Endothelial cell of umbilical vein (primary cell): ENCODE measurements around the gene MARF1. TPM values are rescaled to one million over a fixed set of nuclear protein-coding genes. Genes with fewer than 3 reads are reported as not detected.
"Not testable (repeated sequence)": the region's sequence is repeated elsewhere in the genome, so short reads cannot be mapped to it uniquely, and the experiment has no call there.

ENCODE experiments used
- Bru-seq: library from RNA; stranded (reverse); fragments of 400-500 nt; gene quantifications from one replicate; lab custom pipeline; 2021; lab: Mats Ljungman, UMichigan
- BruChase-seq, 2 experiments: library from RNA; stranded (reverse); fragments of 400-500 nt; gene quantifications; one replicate each; lab custom pipeline; 2021; lab: Mats Ljungman, UMichigan
- BruUV-seq: library from RNA; stranded (reverse); fragments of 400-500 nt; replicated peaks from 2 replicates; lab custom pipeline; 2021; lab: Mats Ljungman, UMichigan
- CTCF ChIA-PET: fragments of 300-600, 350-600 bp; sonication (Branson Sonifier 250); formaldehyde crosslinking; loops from one replicate; lab custom pipeline; 2021; ENCODE audit warnings: antibody characterized with exemption, inconsistent platforms; lab: Charles Lee
- POLR2A ChIA-PET: fragments of 300-600, 350-600 bp; sonication (Branson Sonifier 250); formaldehyde crosslinking; loops from one replicate; lab custom pipeline; 2021; ENCODE audit warnings: antibody characterized with exemption, inconsistent platforms; lab: Charles Lee
- DNase-seq: peaks from one replicate; pipeline ENCODE4 v3.0.0-alpha.2; 2011; ENCODE audit warnings: low read depth, low spot score
- FAIRE-seq: peaks from 2 replicates; lab custom pipeline; 2011; peaks lifted over from hg19 to GRCh38; lab: Jason Lieb, UNC
- H2AFZ ChIP-seq: 2 replicates; pipeline ENCODE4 v1.6.0; 2012; ENCODE audit warnings: low read depth, low read length, control low read depth, inconsistent platforms
- H3K27ac ChIP-seq: 2 replicates; pipeline ENCODE4 v1.5.1; 2011; ENCODE audit warnings: low read depth, mild to moderate bottlenecking, control low read depth, low read length, moderate library complexity; ENCODE audit not compliant: insufficient read depth
- H3K27me3 ChIP-seq, 2 experiments: 2 replicates each; pipeline versions ENCODE4 v1.6.0 to v1.6.1; 2011; ENCODE audit warnings: low read length in 2 of 2, mixed read lengths in 1 of 2; ENCODE audit not compliant: control insufficient read depth in 2 of 2, insufficient read depth in 2 of 2
- H3K36me3 ChIP-seq, 2 experiments: 2 replicates in 1 of 2; 3 replicates in 1 of 2; pipeline ENCODE4 v1.5.1; 2011; ENCODE audit warnings: low read length in 2 of 2, mild to moderate bottlenecking in 1 of 2, moderate library complexity in 1 of 2; ENCODE audit not compliant: control insufficient read depth in 2 of 2, insufficient read depth in 2 of 2; ENCODE audit errors: extremely low read depth in 1 of 2
- H3K4me1 ChIP-seq: 3 replicates; pipeline ENCODE4 v1.5.1; 2011; ENCODE audit warnings: mild to moderate bottlenecking, low read length; ENCODE audit not compliant: control insufficient read depth, insufficient read depth; ENCODE audit errors: extremely low read depth
- H3K4me2 ChIP-seq: 2 replicates; pipeline ENCODE4 v1.6.1; 2011; ENCODE audit warnings: low read length, control low read depth, mixed read lengths; ENCODE audit not compliant: insufficient read depth
- H3K4me3 ChIP-seq, 3 experiments: fragments of 200-600 bp in 1 of 3; sonication (generic), shearing (Covaris generic) in 1 of 3; replicated peaks in 1 of 3; 2 replicates each; pipeline ENCODE4 v1.5.1; 2011 to 2016; ENCODE audit warnings: control low read depth in 3 of 3, low read length in 3 of 3, mild to moderate bottlenecking in 2 of 3, inconsistent platforms in 1 of 3, low read depth in 1 of 3, moderate library complexity in 1 of 3; ENCODE audit not compliant: insufficient read depth in 1 of 3
- H3K79me2 ChIP-seq: 2 replicates; pipeline ENCODE4 v1.6.0; 2012; ENCODE audit warnings: low read length, inconsistent platforms; ENCODE audit not compliant: control insufficient read depth, insufficient read depth
- H3K9ac ChIP-seq: replicated peaks from 2 replicates; pipeline ENCODE3; 2011; ENCODE audit warnings: low read length, control low read depth; ENCODE audit not compliant: insufficient read depth; ENCODE audit errors: extremely low read depth
- H3K9me1 ChIP-seq: replicated peaks from 3 replicates; pipeline ENCODE4 v1.6.0; 2011; ENCODE audit warnings: mild to moderate bottlenecking, low read length; ENCODE audit not compliant: control insufficient read depth, insufficient read depth; ENCODE audit errors: extremely low read depth
- H3K9me3 ChIP-seq: replicated peaks from 2 replicates; pipeline ENCODE4 v1.5.1; 2012; ENCODE audit warnings: low read length, inconsistent platforms; ENCODE audit not compliant: control insufficient read depth, insufficient read depth
- H4K20me1 ChIP-seq: replicated peaks from 2 replicates; pipeline ENCODE3; 2011; ENCODE audit warnings: mild to moderate bottlenecking, low read length; ENCODE audit not compliant: control insufficient read depth, insufficient read depth; ENCODE audit errors: extremely low read depth
- EZH2 ChIP-seq: IDR thresholded peaks from 2 replicates; pipeline ENCODE4 v1.6.1; 2012; ENCODE audit warnings: borderline replicate concordance, low read depth, mild to moderate bottlenecking, moderate library complexity, low read length, inconsistent platforms; ENCODE audit not compliant: severe bottlenecking
- FOS ChIP-seq: IDR thresholded peaks from 2 replicates; pipeline ENCODE4 v1.6.1; 2011; ENCODE audit warnings: mild to moderate bottlenecking, low read length, moderate library complexity, borderline replicate concordance; ENCODE audit not compliant: insufficient read depth
- GATA2 ChIP-seq: IDR thresholded peaks from 2 replicates; pipeline ENCODE4 v1.7.0; 2011; ENCODE audit warnings: low read depth, mild to moderate bottlenecking, moderate library complexity, mixed read lengths, low read length; ENCODE audit not compliant: insufficient read length, insufficient read depth
- JUN ChIP-seq: IDR thresholded peaks from 2 replicates; pipeline ENCODE4 v1.6.1; 2011; ENCODE audit warnings: borderline replicate concordance, low read depth; ENCODE audit not compliant: insufficient read length, insufficient read depth
- MYC ChIP-seq: IDR thresholded peaks from one replicate; pipeline ENCODE4 v1.6.1; 2011; ENCODE audit warnings: mild to moderate bottlenecking, low read depth, low read length
- POLR2A ChIP-seq: IDR thresholded peaks from 2 replicates; pipeline ENCODE4 v1.6.1; 2012; ENCODE audit warnings: low read depth, mild to moderate bottlenecking, control low read depth, low read length
- POLR2AphosphoS5 ChIP-seq: IDR thresholded peaks from 2 replicates; pipeline ENCODE4 v1.6.1; 2012; ENCODE audit warnings: low read depth, mild to moderate bottlenecking, control low read depth, low read length, moderate library complexity; ENCODE audit not compliant: insufficient read depth
- dilution Hi-C: fragments of 300-500 bp; cut with MboI; formaldehyde crosslinking; loops from one replicate; pipeline ENCODE4 v1.15.0; 2019; ENCODE audit warnings: low sequenced_read_pairs; ENCODE audit not compliant: extremely low pct_ligation_motif_present
- intact Hi-C: fragments of 100-400 bp; cut with micrococcal nuclease; formaldehyde crosslinking; loops from one replicate; pipeline ENCODE4 v1.10.0; 2022
- long read RNA-seq: library from polyadenylated mRNA; stranded (forward); transcript quantifications from one replicate; pipeline ENCODE4 v2.0.0, GENCODE V29; 2021
- polyA minus RNA-seq, 3 experiments: library from RNA; depleted of rRNA, polyadenylated mRNA; stranded (reverse); fragments of >200 nt; gene quantifications; 1 replicate in 1 of 3; 2 replicates in 2 of 3; pipeline ENCODE4 v1.2.3, GENCODE V29; 2011
- polyA plus RNA-seq, 4 experiments: library from polyadenylated mRNA; depleted of rRNA in 3 of 4; stranded (reverse) in 3 of 4; unstranded in 1 of 4; fragments of >200 nt; gene quantifications; 2 replicates each; pipeline versions ENCODE4 v1.2.1 to v1.2.3, GENCODE V29; 2011 to 2012; ENCODE audit warnings: missing spikeins in 1 of 4
- total RNA-seq: library from RNA; stranded (reverse); gene quantifications from 2 replicates; pipeline ENCODE4 v1.2.3, GENCODE V29; 2021
- TF ChIP-seq, protein P1 (sequence below), 2 donors: IDR thresholded peaks; 1 replicate in 1 of 2; 2 replicates in 1 of 2; pipeline ENCODE4 v1.5.1; 2011; ENCODE audit warnings: low read length in 2 of 2, mild to moderate bottlenecking in 2 of 2, moderate library complexity in 2 of 2, control low read depth in 1 of 2, inconsistent platforms in 1 of 2, low read depth in 1 of 2; ENCODE audit not compliant: insufficient read depth in 1 of 2; ENCODE audit errors: extremely low read depth in 1 of 2
- TF ChIP-seq, protein P2 (sequence below): IDR thresholded peaks from 2 replicates; pipeline ENCODE4 v1.6.1; 2011; ENCODE audit not compliant: insufficient read depth, insufficient read length

The MARF1 gene
- total RNA-seq: 54.3 and 58.5 TPM in 2 replicates
- polyA plus RNA-seq: 11.5 and 14.6 TPM in 2 replicates
- polyA plus RNA-seq (2011; cell fraction: cytosol; rRNA removed): 13.7 and 14.1 TPM in 2 replicates
- 59.8 and 76.4 TPM in 2 replicates for polyA plus RNA-seq (2011; cell fraction: nucleus; rRNA removed)
- 19.2 and 26.2 TPM in 2 replicates for polyA plus RNA-seq (2012)
- polyA minus RNA-seq: 64.0 and 70.4 TPM in 2 replicates
- 12.7 TPM for polyA minus RNA-seq (2011; cell fraction: cytosol; rRNA and poly(A)+ RNA removed)
- 48.0 and 72.1 TPM in 2 replicates for polyA minus RNA-seq (2011; cell fraction: nucleus; rRNA and poly(A)+ RNA removed)
- percentile 73 among the genes with signal in this experiment for Bru-seq, nascent RNA
- percentile 86 among the genes with signal in this experiment for BruChase-seq, experiment 1, labeled RNA remaining after a 6-hour chase
- BruChase-seq, experiment 2, labeled RNA remaining after a 2-hour chase: percentile 86 among the genes with signal in this experiment
- long read RNA-seq, full-length matches to known transcripts: 2 of 15 reads
- long read RNA-seq, partial matches to known transcripts: 5 of 15 reads
- long read RNA-seq, other reads (novel, unspliced or antisense): 8 of 15 reads

GRCh38 chr16:15643048-15643945, at the start of gene MARF1:
TSS of gene MARF1 (minus strand) at chr16:15643154. CDS start at chr16:15639233, 3,921 bp downstream.
- H3K4me2 ChIP-seq: peak within 1 kb of the TSS; percentile 99
- peaks cover 27% of the 10 kb centered on the region for H3K79me2 ChIP-seq
- no peaks in the 10 kb centered on the region for H4K20me1 ChIP-seq
- TF ChIP-seq FOS (no peak), POLR2AphosphoS5 (peak; percentile 93), GATA2 (no peak), JUN (no peak), MYC (no peak), POLR2A (peak; percentile 94), EZH2 (no peak)
- TF ChIP-seq, protein P1, sequence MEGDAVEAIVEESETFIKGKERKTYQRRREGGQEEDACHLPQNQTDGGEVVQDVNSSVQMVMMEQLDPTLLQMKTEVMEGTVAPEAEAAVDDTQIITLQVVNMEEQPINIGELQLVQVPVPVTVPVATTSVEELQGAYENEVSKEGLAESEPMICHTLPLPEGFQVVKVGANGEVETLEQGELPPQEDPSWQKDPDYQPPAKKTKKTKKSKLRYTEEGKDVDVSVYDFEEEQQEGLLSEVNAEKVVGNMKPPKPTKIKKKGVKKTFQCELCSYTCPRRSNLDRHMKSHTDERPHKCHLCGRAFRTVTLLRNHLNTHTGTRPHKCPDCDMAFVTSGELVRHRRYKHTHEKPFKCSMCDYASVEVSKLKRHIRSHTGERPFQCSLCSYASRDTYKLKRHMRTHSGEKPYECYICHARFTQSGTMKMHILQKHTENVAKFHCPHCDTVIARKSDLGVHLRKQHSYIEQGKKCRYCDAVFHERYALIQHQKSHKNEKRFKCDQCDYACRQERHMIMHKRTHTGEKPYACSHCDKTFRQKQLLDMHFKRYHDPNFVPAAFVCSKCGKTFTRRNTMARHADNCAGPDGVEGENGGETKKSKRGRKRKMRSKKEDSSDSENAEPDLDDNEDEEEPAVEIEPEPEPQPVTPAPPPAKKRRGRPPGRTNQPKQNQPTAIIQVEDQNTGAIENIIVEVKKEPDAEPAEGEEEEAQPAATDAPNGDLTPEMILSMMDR (IDR thresholded peaks at IDR 0.05; ENCODE audit: extremely low read depth in 1 of 2, insufficient read depth in 1 of 2, low read depth in 1 of 2, low read length in 2 of 2): peak; percentile 32 to 42
- TF ChIP-seq, protein P2, sequence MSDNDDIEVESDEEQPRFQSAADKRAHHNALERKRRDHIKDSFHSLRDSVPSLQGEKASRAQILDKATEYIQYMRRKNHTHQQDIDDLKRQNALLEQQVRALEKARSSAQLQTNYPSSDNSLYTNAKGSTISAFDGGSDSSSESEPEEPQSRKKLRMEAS: no peak
- H2AFZ ChIP-seq: peak within 1 kb of the TSS; percentile 84
- peaks cover 0 to 2% of the 10 kb centered on the region in 2 experiments for H3K27me3 ChIP-seq
- peak within 1 kb of the TSS; percentile 61 to 98 (median 95) for H3K4me3 ChIP-seq
- H3K4me1 ChIP-seq: peaks cover 18% of the 10 kb centered on the region
- dilution Hi-C loops: no loop called here
- CTCF ChIA-PET: interaction anchor here (0.8 to 3.0 kb wide), 14 partner anchors 8 to 216 kb away, joined by 3 to 18 read pairs (median 4); no protein-coding TSS in a partner anchor
- H3K36me3 ChIP-seq: peaks cover 2 to 3% of the 10 kb centered on the region in 2 experiments
- H3K27ac ChIP-seq: peak within 1 kb of the TSS; percentile 99
- H3K9me1 ChIP-seq: no peaks in the 10 kb centered on the region
- BruUV-seq: TSS peak; percentile 88
- intact Hi-C loops: loop anchor here (1.0 to 5.0 kb wide), 7 partner anchors 29 to 216 kb away; no protein-coding TSS in a partner anchor
- H3K9me3 ChIP-seq: no peaks in the 10 kb centered on the region
- peak within 1 kb of the TSS; percentile 100 for H3K9ac ChIP-seq
- peak; percentile 94 for DNase-seq
- FAIRE-seq: peak; percentile 82
- POLR2A ChIA-PET: interaction anchor here (0.6 to 0.8 kb wide), 4 partner anchors 9 to 191 kb away, joined by 3 to 4 read pairs (median 4); no protein-coding TSS in a partner anchor

DNA sequence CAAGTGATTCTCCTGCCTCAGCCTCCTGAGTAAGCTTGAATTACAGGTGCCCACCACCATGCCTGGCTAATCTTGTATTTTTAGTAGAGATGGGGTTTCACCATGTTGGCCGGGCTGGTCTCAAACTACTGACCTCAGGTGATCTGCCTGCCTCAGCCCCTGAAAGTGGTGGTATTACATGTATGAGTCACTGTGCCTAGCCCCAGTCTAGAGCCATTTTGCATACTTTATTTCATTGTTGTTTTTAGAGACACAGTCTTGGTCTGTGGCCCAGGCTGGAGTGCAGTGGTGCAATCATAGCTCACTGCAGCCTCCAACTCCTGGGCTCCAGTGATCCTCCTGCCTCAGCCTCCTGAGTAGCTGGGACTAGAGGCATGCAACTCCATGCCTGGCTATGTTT, 49.6 kb upstream of the MARF1 start:
- dilution Hi-C loops, DNase-seq, intact Hi-C loops, H3K27me3 ChIP-seq, H3K9me3 ChIP-seq, H3K4me1 ChIP-seq, H3K4me3 ChIP-seq, BruUV-seq, H3K9me1 ChIP-seq, H2AFZ ChIP-seq, FAIRE-seq, H3K9ac ChIP-seq, H3K27ac ChIP-seq, H4K20me1 ChIP-seq, H3K4me2 ChIP-seq, POLR2A ChIA-PET, H3K79me2 ChIP-seq: not testable (repeated sequence)
- CTCF ChIA-PET: interaction anchor here (1.7 to 2.2 kb wide), 2 partner anchors 10 to 12 kb away, joined by 4 to 6 read pairs; no protein-coding TSS in a partner anchor
- peaks cover 29 to 30% of the 10 kb centered on the region in 2 experiments for H3K36me3 ChIP-seq
